BJ (cell line): Measurements from ENCODE around the gene RNASEL. TPM values are rescaled to one million over a fixed set of nuclear protein-coding genes. Genes with fewer than 3 reads are reported as not detected.

ENCODE experiments used
- CTCF ChIA-PET: fragments of 350-600 bp; formaldehyde crosslinking; extraction: SDS; loops from one replicate; lab custom pipeline; 2021; ENCODE audit warnings: antibody characterized with exemption, inconsistent platforms; lab: Yijun Ruan, JAX
- POLR2A ChIA-PET: fragments of 300-600 bp; sonication (Branson Sonifier 250); formaldehyde crosslinking; extraction: SDS; loops from one replicate; lab custom pipeline; 2021; ENCODE audit warnings: antibody characterized with exemption; lab: Charles Lee
- DNase-seq: peaks from one replicate; pipeline ENCODE4 v3.0.0-alpha.2; 2011; ENCODE audit warnings: low read depth
- H3K27me3 ChIP-seq: 2 replicates; pipeline ENCODE4 v1.6.0; 2011; ENCODE audit warnings: low read length; ENCODE audit not compliant: control insufficient read depth, insufficient read depth
- H3K36me3 ChIP-seq: 2 replicates; pipeline ENCODE4 v1.5.1; 2011; ENCODE audit warnings: low read length; ENCODE audit not compliant: control insufficient read depth, insufficient read depth
- H3K4me3 ChIP-seq: 2 replicates; pipeline ENCODE4 v1.5.1; 2011; ENCODE audit warnings: low read depth, mild to moderate bottlenecking, control low read depth, low read length
- polyA plus RNA-seq: library from polyadenylated mRNA; depleted of rRNA; stranded (reverse); fragments of >200 nt; gene quantifications from 2 replicates; pipeline ENCODE4 v1.2.3, GENCODE V29; 2011
- TF ChIP-seq, protein P1 (sequence below): IDR thresholded peaks from 2 replicates; pipeline ENCODE4 v1.5.1; 2011; ENCODE audit warnings: low read depth, mild to moderate bottlenecking, control low read depth, inconsistent platforms, low read length, moderate library complexity; ENCODE audit not compliant: insufficient read depth

Gene RNASEL
- polyA plus RNA-seq, 1 experiment: 4.1 TPM

DNA sequence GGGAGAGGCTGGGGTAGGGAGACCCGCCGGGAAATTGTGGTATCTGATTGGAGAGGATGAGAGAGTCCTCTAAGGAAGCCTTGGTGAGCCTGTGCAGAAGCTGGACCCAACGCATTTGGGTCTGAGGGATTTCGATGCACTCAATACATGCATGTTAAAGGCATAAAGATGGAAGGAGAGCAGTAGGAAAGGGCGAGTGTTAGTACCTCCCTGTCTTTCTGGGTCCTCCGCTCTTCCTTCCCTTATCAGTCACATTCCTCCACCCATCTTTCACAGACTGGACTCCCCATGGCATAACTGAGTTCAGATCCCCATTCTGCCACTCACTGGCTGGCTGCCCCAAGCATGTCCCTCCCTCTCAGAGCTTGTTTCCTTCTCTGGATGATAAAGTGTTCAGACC is 7.9 kb upstream of the RNASEL start:
- CTCF ChIA-PET: interaction anchor here (0.9 to 16.9 kb wide), 5 partner anchors 18 to 721 kb away, joined by 3 to 488 read pairs (median 4); partner anchors contain the start of gene NPL
- DNase-seq: no peak

GRCh38 chr1:182595641-182596240 is 6.7 kb upstream of the RNASEL start:
- CTCF ChIA-PET: interaction anchor here (0.6 to 16.9 kb wide), 15 partner anchors 8 to 848 kb away, joined by 3 to 488 read pairs (median 3); partner anchors contain the start of genes NPL and RGS16
- no peak for DNase-seq
- H3K4me3 ChIP-seq: no peak overlapping the region
- TF ChIP-seq, protein P1, sequence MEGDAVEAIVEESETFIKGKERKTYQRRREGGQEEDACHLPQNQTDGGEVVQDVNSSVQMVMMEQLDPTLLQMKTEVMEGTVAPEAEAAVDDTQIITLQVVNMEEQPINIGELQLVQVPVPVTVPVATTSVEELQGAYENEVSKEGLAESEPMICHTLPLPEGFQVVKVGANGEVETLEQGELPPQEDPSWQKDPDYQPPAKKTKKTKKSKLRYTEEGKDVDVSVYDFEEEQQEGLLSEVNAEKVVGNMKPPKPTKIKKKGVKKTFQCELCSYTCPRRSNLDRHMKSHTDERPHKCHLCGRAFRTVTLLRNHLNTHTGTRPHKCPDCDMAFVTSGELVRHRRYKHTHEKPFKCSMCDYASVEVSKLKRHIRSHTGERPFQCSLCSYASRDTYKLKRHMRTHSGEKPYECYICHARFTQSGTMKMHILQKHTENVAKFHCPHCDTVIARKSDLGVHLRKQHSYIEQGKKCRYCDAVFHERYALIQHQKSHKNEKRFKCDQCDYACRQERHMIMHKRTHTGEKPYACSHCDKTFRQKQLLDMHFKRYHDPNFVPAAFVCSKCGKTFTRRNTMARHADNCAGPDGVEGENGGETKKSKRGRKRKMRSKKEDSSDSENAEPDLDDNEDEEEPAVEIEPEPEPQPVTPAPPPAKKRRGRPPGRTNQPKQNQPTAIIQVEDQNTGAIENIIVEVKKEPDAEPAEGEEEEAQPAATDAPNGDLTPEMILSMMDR: peak; percentile 68
- H3K36me3 ChIP-seq: no peaks in the 10 kb centered on the region
- H3K27me3 ChIP-seq: peaks cover 5% of the 10 kb centered on the region
- POLR2A ChIA-PET: no interaction called here

More for the DNA sequence above, 7.9 kb upstream of the RNASEL start:
- Histone ChIP-seq H3K36me3 (no peaks in the 10 kb centered on the region), H3K27me3 (peaks cover 5% of the 10 kb centered on the region), H3K4me3 (no peak overlapping the region)
- TF ChIP-seq, protein P1: no peak
- POLR2A ChIA-PET: no interaction called here

DNA sequence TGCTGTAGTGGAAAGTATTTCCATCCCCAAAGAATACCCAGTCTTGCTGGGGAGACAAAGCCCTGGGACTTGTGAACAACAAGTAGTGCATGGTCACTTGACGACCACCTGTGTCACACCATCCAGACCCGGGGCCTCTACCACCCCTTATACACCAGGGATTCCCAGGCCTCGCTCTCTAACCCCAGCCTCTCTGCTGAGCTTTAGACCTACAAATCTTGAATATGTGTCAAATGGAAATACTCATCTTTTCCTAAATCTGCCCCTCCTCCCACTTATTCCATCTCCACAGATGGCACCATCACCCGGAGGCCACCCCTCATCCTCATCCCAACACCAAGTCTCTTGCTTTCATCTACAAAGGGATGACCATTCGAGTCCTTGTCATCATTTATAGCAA is 875 bp upstream of the RNASEL start:
- POLR2A ChIA-PET: no interaction called here
- DNase-seq: no peak
- CTCF ChIA-PET: interaction anchor here (1.2 to 2.2 kb wide), 3 partner anchors 9 to 197 kb away, joined by 3 to 7 read pairs (median 7); no protein-coding TSS in a partner anchor

GRCh38 chr1:182589520-182589919 is 464 bp upstream of the RNASEL start:
- H3K27me3 ChIP-seq: peaks cover 1% of the 10 kb centered on the region; the same call in 1 of the 2 replicates
- H3K4me3 ChIP-seq: no peak overlapping the region
- H3K36me3 ChIP-seq: no peaks in the 10 kb centered on the region
- TF ChIP-seq, protein P1: no peak
- CTCF ChIA-PET: interaction anchor here (1.2 to 2.2 kb wide), 4 partner anchors 9 to 197 kb away, joined by 3 to 7 read pairs (median 6); no protein-coding TSS in a partner anchor
- POLR2A ChIA-PET: no interaction called here
- no peak for DNase-seq

More for the DNA sequence above, 875 bp upstream of the RNASEL start:
- no peaks in the 10 kb centered on the region for H3K36me3 ChIP-seq
- TF ChIP-seq, protein P1: no peak
- no peak overlapping the region for H3K4me3 ChIP-seq
- H3K27me3 ChIP-seq: peaks cover 1% of the 10 kb centered on the region; the same call in 1 of the 2 replicates

DNA sequence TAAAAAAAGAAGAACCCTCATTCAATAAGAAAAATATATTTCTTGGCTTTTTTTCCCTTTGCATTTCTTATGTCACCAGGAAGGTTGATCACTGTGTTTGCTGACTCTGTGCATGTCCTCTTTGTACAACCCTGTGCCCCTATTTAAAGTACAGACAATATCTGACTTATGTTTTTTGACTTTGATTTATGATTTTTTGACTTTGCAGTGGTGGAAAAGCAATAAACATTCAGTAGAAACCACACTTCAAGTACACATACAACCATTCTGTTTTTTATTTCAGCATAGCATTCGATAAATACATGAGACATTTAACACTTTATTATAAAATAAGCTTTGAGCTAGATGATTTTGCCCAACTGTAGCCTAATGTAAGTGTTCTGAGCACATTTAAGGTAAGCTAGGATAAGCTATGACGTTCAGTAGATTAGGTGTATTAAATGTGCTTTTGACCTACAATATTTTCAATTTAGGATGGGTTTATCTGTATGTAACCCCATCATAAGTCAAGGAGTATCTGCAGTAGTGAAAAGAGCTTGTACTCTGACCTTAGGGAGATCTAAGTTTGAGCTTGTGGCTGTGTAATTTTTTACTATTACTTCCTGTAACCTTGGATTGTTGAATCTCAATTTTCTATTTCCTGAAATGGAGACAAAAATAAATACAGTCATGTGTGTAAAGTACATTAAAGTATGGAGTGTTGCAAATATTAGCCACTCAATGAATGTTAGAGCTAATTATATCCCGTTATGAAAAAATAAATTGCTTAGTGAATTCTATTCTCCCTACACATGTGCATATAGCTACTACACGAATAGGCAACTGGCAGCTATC is 1.2 kb downstream of the RNASEL start:
- peak overlapping the region; percentile 67 for H3K4me3 ChIP-seq
- ChIA-PET CTCF (interaction anchor here (0.7 to 2.8 kb wide), 4 partner anchors 8 to 16 kb away, joined by 3 to 8 read pairs (median 6); no protein-coding TSS in a partner anchor), POLR2A (no interaction called here)
- no peak for DNase-seq
- H3K36me3 ChIP-seq: no peaks in the 10 kb centered on the region
- no peaks in the 10 kb centered on the region for H3K27me3 ChIP-seq
- TF ChIP-seq, protein P1: no peak
